ENCODE results near the gene NPBWR2.

- TF ChIP-seq JUND (IDR thresholded peaks at IDR 0.05) (no peak), SMC3 (IDR thresholded peaks at IDR 0.05; ENCODE audit: low read depth, low read length) (no peak), EZH2phosphoT487 (IDR thresholded peaks at IDR 0.05; ENCODE audit: borderline replicate concordance, low read depth) (no peak), NFIC (IDR thresholded peaks at IDR 0.05; ENCODE audit: borderline replicate concordance) (no peak)
- TF ChIP-seq, protein P1, sequence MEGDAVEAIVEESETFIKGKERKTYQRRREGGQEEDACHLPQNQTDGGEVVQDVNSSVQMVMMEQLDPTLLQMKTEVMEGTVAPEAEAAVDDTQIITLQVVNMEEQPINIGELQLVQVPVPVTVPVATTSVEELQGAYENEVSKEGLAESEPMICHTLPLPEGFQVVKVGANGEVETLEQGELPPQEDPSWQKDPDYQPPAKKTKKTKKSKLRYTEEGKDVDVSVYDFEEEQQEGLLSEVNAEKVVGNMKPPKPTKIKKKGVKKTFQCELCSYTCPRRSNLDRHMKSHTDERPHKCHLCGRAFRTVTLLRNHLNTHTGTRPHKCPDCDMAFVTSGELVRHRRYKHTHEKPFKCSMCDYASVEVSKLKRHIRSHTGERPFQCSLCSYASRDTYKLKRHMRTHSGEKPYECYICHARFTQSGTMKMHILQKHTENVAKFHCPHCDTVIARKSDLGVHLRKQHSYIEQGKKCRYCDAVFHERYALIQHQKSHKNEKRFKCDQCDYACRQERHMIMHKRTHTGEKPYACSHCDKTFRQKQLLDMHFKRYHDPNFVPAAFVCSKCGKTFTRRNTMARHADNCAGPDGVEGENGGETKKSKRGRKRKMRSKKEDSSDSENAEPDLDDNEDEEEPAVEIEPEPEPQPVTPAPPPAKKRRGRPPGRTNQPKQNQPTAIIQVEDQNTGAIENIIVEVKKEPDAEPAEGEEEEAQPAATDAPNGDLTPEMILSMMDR (IDR thresholded peaks at IDR 0.05), result no peak
Measured at GRCh38 chr20:64058536-64058935, 48.8 kb downstream of the NPBWR2 start.

All from SK-N-SH (cell line).